Trophoblast cell (in vitro differentiated cells and primary cell): ENCODE results near the gene KIF1A.

Source experiments
- DNase-seq, 2 donors: peaks; one replicate each; pipeline ENCODE4 v3.0.0-alpha.2; 2016
- H2AFZ ChIP-seq: 2 replicates; pipeline ENCODE4 v1.6.1; 2013; ENCODE audit warnings: low read length, moderate library complexity, mild to moderate bottlenecking; ENCODE audit not compliant: insufficient read depth, poor library complexity
- H2AK5ac ChIP-seq: 2 replicates; pipeline ENCODE4 v1.6.1; 2013; ENCODE audit warnings: mild to moderate bottlenecking, low read length
- H2BK120ac ChIP-seq: 2 replicates; pipeline ENCODE4 v1.6.1; 2013; ENCODE audit warnings: low read length, mild to moderate bottlenecking, moderate library complexity; ENCODE audit not compliant: insufficient read depth, poor library complexity
- H2BK12ac ChIP-seq: 2 replicates; pipeline ENCODE4 v1.6.1; 2013; ENCODE audit warnings: mild to moderate bottlenecking, low read length, moderate library complexity
- H2BK5ac ChIP-seq: 2 replicates; pipeline ENCODE4 v1.6.1; 2013; ENCODE audit warnings: low read length, low read depth, moderate library complexity, mild to moderate bottlenecking; ENCODE audit not compliant: poor library complexity
- H3K14ac ChIP-seq: 2 replicates; pipeline ENCODE4 v1.6.1; 2013; ENCODE audit warnings: mild to moderate bottlenecking, low read length
- H3K18ac ChIP-seq: 2 replicates; pipeline ENCODE4 v1.6.1; 2013; ENCODE audit warnings: mild to moderate bottlenecking, low read length
- H3K23ac ChIP-seq: 2 replicates; pipeline ENCODE4 v1.6.1; 2013; ENCODE audit warnings: low read length
- H3K27ac ChIP-seq: 2 replicates; pipeline ENCODE4 v1.5.1; 2013; ENCODE audit warnings: low read depth, mild to moderate bottlenecking, inconsistent platforms, low read length, moderate library complexity
- H3K27me3 ChIP-seq: 2 replicates; pipeline ENCODE4 v1.6.1; 2013; ENCODE audit warnings: inconsistent platforms, mild to moderate bottlenecking, low read length, moderate library complexity; ENCODE audit not compliant: insufficient read depth
- H3K36me3 ChIP-seq, 2 experiments: 1 replicate in 1 of 2; 2 replicates in 1 of 2; pipeline ENCODE4 v1.6.1; 2013; ENCODE audit warnings: low read length in 2 of 2, mild to moderate bottlenecking in 2 of 2, moderate library complexity in 1 of 2; ENCODE audit not compliant: insufficient read depth in 2 of 2, control insufficient read depth in 1 of 2
- H3K4ac ChIP-seq: 2 replicates; pipeline ENCODE4 v1.6.1; 2013; ENCODE audit warnings: low read depth, mild to moderate bottlenecking, low read length, moderate library complexity
- H3K4me1 ChIP-seq, 2 experiments: 1 replicate in 1 of 2; 2 replicates in 1 of 2; pipeline ENCODE4 v1.6.1; 2013; ENCODE audit warnings: low read length in 2 of 2, mild to moderate bottlenecking in 2 of 2, moderate library complexity in 1 of 2; ENCODE audit not compliant: insufficient read depth in 2 of 2, control insufficient read depth in 1 of 2
- H3K4me2 ChIP-seq: 2 replicates; pipeline ENCODE4 v1.6.1; 2013; ENCODE audit warnings: inconsistent platforms, mild to moderate bottlenecking, low read length, moderate library complexity
- H3K4me3 ChIP-seq: 2 replicates; pipeline ENCODE4 v1.5.1; 2013; ENCODE audit warnings: mild to moderate bottlenecking, low read depth, low read length, inconsistent platforms
- H3K79me1 ChIP-seq: one replicate; pipeline ENCODE4 v1.6.1; 2013; ENCODE audit warnings: low read length
- H3K79me2 ChIP-seq: 2 replicates; pipeline ENCODE4 v1.6.1; 2013; ENCODE audit warnings: low read length, mild to moderate bottlenecking; ENCODE audit not compliant: control insufficient read depth, insufficient read depth, poor library complexity
- H3K9ac ChIP-seq: 2 replicates; pipeline ENCODE4 v1.6.1; 2013; ENCODE audit warnings: mild to moderate bottlenecking, low read length
- H3K9me3 ChIP-seq: 2 replicates; pipeline ENCODE4 v1.6.1; 2013; ENCODE audit warnings: low read depth, mild to moderate bottlenecking, control low read depth, inconsistent platforms, low read length; ENCODE audit not compliant: insufficient read depth
- H4K12ac ChIP-seq: 2 replicates; pipeline ENCODE4 v1.6.1; 2013; ENCODE audit warnings: low read depth, mild to moderate bottlenecking, low read length, moderate library complexity
- H4K8ac ChIP-seq: 2 replicates; pipeline ENCODE4 v1.6.1; 2013; ENCODE audit warnings: low read depth, mild to moderate bottlenecking, low read length, moderate library complexity
- H4K91ac ChIP-seq: one replicate; pipeline ENCODE4 v1.6.1; 2013; ENCODE audit warnings: low read depth, mild to moderate bottlenecking, low read length, moderate library complexity
- WGBS: extraction: QIAGEN DNeasy Blood & Tissue Kit; methylation state at CpG from one replicate; pipeline ENCODE4 v1.1.7; 2013; ENCODE audit warnings: missing lambda C conversion rate; ENCODE audit not compliant: insufficient read length, insufficient coverage; ENCODE audit errors: extremely low coverage; 5-methylcytosine and 5-hydroxymethylcytosine counted together

The KIF1A gene

DNA sequence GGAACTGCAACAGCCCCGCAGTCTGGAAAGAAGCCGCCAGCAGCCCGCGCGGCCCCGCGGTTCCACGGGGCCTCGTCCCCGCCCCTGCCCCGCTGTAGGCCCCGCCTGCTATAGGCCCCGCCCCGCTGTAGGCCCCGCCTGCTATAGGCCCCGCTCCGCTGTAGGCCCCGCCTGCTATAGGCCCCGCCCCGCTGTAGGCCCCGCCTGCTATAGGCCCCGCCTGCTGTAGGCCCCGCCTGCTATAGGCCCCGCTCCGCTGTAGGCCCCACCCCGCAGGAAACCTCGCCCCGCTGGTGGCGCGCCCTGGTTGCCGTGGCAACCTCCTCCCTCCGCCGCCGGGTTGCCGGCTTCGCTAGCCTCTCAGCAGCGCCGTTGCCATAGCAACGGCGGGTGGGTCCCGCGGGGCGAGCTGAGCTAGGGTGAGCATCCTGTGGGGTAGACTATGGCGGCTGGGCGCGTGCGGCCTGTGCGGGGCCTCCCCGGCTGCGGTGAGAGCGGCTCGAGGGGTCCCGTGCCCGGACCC is 12.2 kb upstream of the KIF1A start:
- no peak overlapping the region for H2BK12ac ChIP-seq
- peaks cover 15% of the 10 kb centered on the region for H3K27me3 ChIP-seq
- H3K79me1 ChIP-seq, result no peaks in the 10 kb centered on the region
- H4K12ac ChIP-seq, result no peak overlapping the region
- H3K4me3 ChIP-seq, result no peak overlapping the region
- H3K14ac ChIP-seq, result no peak overlapping the region
- no peak overlapping the region for H3K4ac ChIP-seq
- peak; percentile 55 to 59 for DNase-seq
- H2BK5ac ChIP-seq, result no peak overlapping the region
- H4K8ac ChIP-seq, result no peak overlapping the region
- H3K18ac ChIP-seq, result no peak overlapping the region
- no peak overlapping the region for H3K27ac ChIP-seq
- H3K9me3 ChIP-seq, result peaks cover 4% of the 10 kb centered on the region
- no peak overlapping the region for H2AFZ ChIP-seq
- no CpG with 5 or more reads among the region's 54 CpGs for WGBS
- H3K9ac ChIP-seq, result no peak overlapping the region
- no peak overlapping the region for H4K91ac ChIP-seq
- H2AK5ac ChIP-seq, result no peak overlapping the region
- no peak overlapping the region for H3K23ac ChIP-seq
- no peaks in the 10 kb centered on the region for H3K79me2 ChIP-seq
- no peaks in the 10 kb centered on the region for H3K36me3 ChIP-seq
- peaks cover 1 to 3% of the 10 kb centered on the region in 2 experiments for H3K4me1 ChIP-seq
- no peak overlapping the region for H2BK120ac ChIP-seq
- no peak overlapping the region for H3K4me2 ChIP-seq

DNA sequence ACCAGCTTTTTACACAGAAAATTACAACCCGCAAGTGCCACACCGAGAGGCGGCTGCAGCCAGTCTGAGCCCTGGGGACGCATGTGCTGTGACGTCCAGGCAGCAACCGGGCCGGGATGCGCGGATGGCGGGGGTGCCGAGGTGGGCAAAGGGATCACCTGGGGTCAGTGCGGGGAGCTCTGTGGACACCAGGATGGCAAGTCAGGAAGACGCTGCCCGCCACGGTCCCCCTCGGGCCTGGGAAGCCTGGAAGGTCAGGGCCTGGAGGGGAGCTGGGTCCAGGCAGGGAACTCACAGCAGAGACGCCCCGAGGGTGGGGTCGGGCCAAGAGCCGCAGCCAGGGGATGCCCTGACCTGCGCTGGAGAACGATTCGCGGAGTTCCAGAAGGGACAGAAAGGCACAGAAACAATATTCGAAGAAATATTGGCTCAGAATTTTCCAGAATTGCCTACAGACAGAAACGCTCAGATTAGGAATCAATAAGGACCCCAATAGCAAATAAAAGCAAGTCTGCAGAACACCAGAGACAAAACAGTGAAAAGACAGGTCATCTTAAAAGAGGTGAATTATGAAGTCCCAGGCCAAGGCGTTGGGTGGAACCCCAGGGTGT is 11.7 kb upstream of the KIF1A start:
- Histone ChIP-seq H3K36me3 (no peaks in the 10 kb centered on the region), H3K79me2 (no peaks in the 10 kb centered on the region), H3K27me3 (peaks cover 18% of the 10 kb centered on the region), H2AFZ (peak overlapping the region; percentile 52), H3K4me3 (no peak overlapping the region), H3K79me1 (no peaks in the 10 kb centered on the region), H3K4me1 (peaks cover 1 to 3% of the 10 kb centered on the region in 2 experiments), H3K23ac (no peak overlapping the region), H3K14ac (no peak overlapping the region), H4K91ac (no peak overlapping the region), H2BK12ac (no peak overlapping the region), H4K12ac (no peak overlapping the region), H2BK5ac (no peak overlapping the region), H3K4ac (no peak overlapping the region), H4K8ac (no peak overlapping the region), H2AK5ac (no peak overlapping the region), H3K9ac (no peak overlapping the region), H3K18ac (no peak overlapping the region), H2BK120ac (no peak overlapping the region), H3K27ac (no peak overlapping the region), H3K4me2 (no peak overlapping the region), H3K9me3 (peaks cover 4% of the 10 kb centered on the region)
- no CpG with 5 or more reads among the region's 27 CpGs for WGBS
- no peak for DNase-seq

DNA sequence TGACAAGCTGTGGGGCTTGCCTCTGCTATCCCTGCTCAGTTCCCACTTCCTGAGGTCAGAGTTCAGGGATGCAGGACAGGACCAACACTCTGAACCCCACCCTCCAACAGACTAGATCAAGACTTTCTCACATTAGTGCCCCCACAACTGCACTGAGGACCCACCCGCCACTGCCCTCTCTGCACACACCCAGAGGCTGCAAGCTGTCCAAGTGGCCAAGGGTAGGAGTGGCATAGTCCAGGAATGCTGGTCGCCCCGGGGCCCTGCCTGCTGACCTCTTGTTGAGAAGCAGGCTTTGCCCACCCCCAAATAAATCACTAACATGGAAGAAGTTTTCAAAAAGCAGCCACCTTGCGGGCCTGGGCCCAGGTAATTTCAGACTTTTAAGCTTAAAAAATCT is 5.5 kb upstream of the KIF1A start:
- Histone ChIP-seq H3K18ac (no peak overlapping the region), H3K27ac (no peak overlapping the region), H3K79me1 (no peaks in the 10 kb centered on the region), H3K36me3 (no peaks in the 10 kb centered on the region), H4K91ac (no peak overlapping the region), H3K27me3 (peaks cover 23% of the 10 kb centered on the region), H4K12ac (no peak overlapping the region), H3K79me2 (no peaks in the 10 kb centered on the region), H3K9me3 (peaks cover 8% of the 10 kb centered on the region), H2BK5ac (no peak overlapping the region), H2AFZ (no peak overlapping the region), H2BK12ac (no peak overlapping the region), H3K14ac (no peak overlapping the region), H4K8ac (no peak overlapping the region), H2BK120ac (no peak overlapping the region), H3K4me3 (peak overlapping the region; percentile 25), H3K23ac (no peak overlapping the region), H3K4me1 (no peaks in the 10 kb centered on the region), H3K4ac (no peak overlapping the region), H3K4me2 (no peak overlapping the region), H3K9ac (no peak overlapping the region), H2AK5ac (no peak overlapping the region)
- no peak for DNase-seq
- no CpG with 5 or more reads among the region's 4 CpGs for WGBS

DNA sequence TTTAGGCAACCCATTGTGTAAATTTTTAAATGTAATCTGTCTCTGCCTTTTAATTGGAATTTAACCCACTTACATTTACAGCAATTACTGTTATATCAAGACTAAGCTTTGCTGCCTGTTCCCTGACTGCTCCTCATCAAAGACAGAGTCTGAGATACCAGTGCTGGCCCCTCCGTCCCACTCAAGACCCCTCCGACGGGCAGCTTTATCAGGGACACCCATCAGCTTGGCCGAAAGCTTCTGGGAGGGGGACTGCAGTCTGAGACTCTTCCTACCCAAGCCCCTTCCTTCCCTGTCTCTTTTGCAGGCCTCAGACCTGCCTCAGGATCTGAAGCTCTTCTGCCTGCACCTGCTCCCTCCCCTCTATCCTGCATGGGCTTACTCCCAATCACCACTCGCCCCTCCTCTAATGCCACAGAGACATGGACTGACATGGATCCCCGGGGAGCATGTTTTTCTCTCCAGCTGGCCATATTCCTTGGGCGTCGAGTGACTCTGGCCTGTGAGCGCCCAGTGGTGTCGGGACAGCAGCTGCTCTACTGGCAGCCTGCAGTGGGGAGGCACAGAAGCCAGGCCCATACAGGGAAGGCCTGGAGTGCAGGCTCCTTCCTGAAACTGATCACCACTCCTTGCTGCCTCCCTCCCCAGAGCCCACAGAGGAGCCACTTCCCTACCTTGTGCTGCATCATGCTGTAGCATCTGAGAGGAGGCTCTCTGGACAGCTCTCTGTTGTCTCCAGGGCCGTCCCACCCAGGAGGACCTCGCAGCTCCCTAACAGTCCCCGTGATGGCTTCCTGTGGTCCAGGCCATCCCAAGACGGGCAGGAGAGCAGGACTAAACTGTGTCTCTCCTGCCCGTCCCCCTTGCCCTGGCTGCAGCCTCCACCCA is 3.7 kb upstream of the KIF1A start:
- Histone ChIP-seq H3K27me3 (peaks cover 40% of the 10 kb centered on the region), H3K4me3 (no peak overlapping the region), H3K18ac (no peak overlapping the region), H4K12ac (no peak overlapping the region), H2AFZ (no peak overlapping the region), H2AK5ac (no peak overlapping the region), H2BK12ac (no peak overlapping the region), H3K79me2 (no peaks in the 10 kb centered on the region), H3K27ac (no peak overlapping the region), H3K36me3 (no peaks in the 10 kb centered on the region), H2BK5ac (no peak overlapping the region), H2BK120ac (no peak overlapping the region), H3K4ac (no peak overlapping the region), H4K91ac (no peak overlapping the region), H3K9me3 (peaks cover 8% of the 10 kb centered on the region), H3K4me1 (peaks cover 3 to 7% of the 10 kb centered on the region in 2 experiments), H3K9ac (no peak overlapping the region), H3K14ac (no peak overlapping the region), H4K8ac (no peak overlapping the region), H3K79me1 (no peaks in the 10 kb centered on the region), H3K23ac (no peak overlapping the region), H3K4me2 (no peak overlapping the region)
- no CpG with 5 or more reads among the region's 15 CpGs for WGBS
- no peak for DNase-seq
